Smooth muscle cell (in vitro differentiated cells): ENCODE data around the gene CREBZF. TPM values are rescaled to one million over a fixed set of nuclear protein-coding genes. Genes with fewer than 3 reads are reported as not detected.

Source experiments
- DNase-seq: peaks from one replicate; lab custom pipeline; 2025; ENCODE audit not compliant: unreplicated experiment; lab: John Stamatoyannopoulos, UW
- H2AFZ ChIP-seq: fragments of 200-600 bp; sonication (generic); 2 replicates; pipeline ENCODE4 v1.6.0; 2016; ENCODE audit warnings: antibody characterized with exemption, low read depth, mild to moderate bottlenecking
- H3F3A ChIP-seq: fragments of 200-600 bp; sonication (generic); 2 replicates; pipeline ENCODE4 v1.6.0; 2017; ENCODE audit warnings: antibody characterized with exemption, low read depth
- H3K27ac ChIP-seq: fragments of 200-600 bp; sonication (generic); 2 replicates; pipeline ENCODE4 v1.5.1; 2016; ENCODE audit warnings: low read depth, mild to moderate bottlenecking
- H3K27me3 ChIP-seq: fragments of 200-600 bp; sonication (generic); 2 replicates; pipeline ENCODE4 v1.6.1; 2016; ENCODE audit warnings: low read depth, mild to moderate bottlenecking
- H3K36me3 ChIP-seq: fragments of 200-600 bp; sonication (generic); 2 replicates; pipeline ENCODE4 v1.5.1; 2016; ENCODE audit warnings: low read depth
- H3K4me1 ChIP-seq: fragments of 200-600 bp; sonication (generic); 2 replicates; pipeline ENCODE4 v1.5.1; 2016; ENCODE audit warnings: low read depth
- H3K4me2 ChIP-seq: fragments of 200-600 bp; sonication (generic); 2 replicates; pipeline ENCODE4 v1.6.0; 2016; ENCODE audit warnings: mild to moderate bottlenecking
- H3K4me3 ChIP-seq: fragments of 200-600 bp; sonication (generic); 2 replicates; pipeline ENCODE4 v1.5.1; 2016; ENCODE audit warnings: mild to moderate bottlenecking
- H3K79me2 ChIP-seq: fragments of 200-600 bp; sonication (generic); 2 replicates; pipeline ENCODE4 v1.6.0; 2016; ENCODE audit warnings: low read depth, mild to moderate bottlenecking
- H3K9ac ChIP-seq: fragments of 200-600 bp; sonication (generic); 2 replicates; pipeline ENCODE4 v1.6.0; 2016; ENCODE audit warnings: low read depth
- H3K9me3 ChIP-seq: fragments of 200-600 bp; sonication (generic); replicated peaks from 2 replicates; pipeline ENCODE4 v1.5.1; 2016; ENCODE audit warnings: low read depth
- H4K20me1 ChIP-seq: fragments of 200-600 bp; sonication (generic); 2 replicates; pipeline ENCODE4 v1.6.0; 2016; ENCODE audit warnings: low read depth
- CTCF ChIP-seq: fragments of 200-600 bp; sonication (generic); IDR thresholded peaks from 2 replicates; pipeline ENCODE4 v1.5.1; 2017; ENCODE audit warnings: borderline replicate concordance, mild to moderate bottlenecking, antibody characterized with exemption; ENCODE audit not compliant: insufficient read depth, poor library complexity, severe bottlenecking
- WGBS: methylation state at CpG from one replicate; pipeline ENCODE4 v1.1.7; 2016; ENCODE audit warnings: low lambda C conversion rate; 5-methylcytosine and 5-hydroxymethylcytosine counted together
- polyA plus RNA-seq: library from polyadenylated mRNA; unstranded; fragments of >200 nt; fragmentation: Nextera tagmentation; extraction: Ambion mirVana; gene quantifications from 2 replicates; pipeline ENCODE4 v1.2.1, GENCODE V29; 2016
- total RNA-seq: library from RNA; depleted of rRNA; stranded (reverse); fragments of >200 nt; gene quantifications from 2 replicates; pipeline ENCODE4 v1.2.3, GENCODE V29; 2014

The CREBZF gene
- total and polyA plus RNA-seq, 2 experiments from 2014 or later = 25.1 to 33.9 TPM

- no peak overlapping the region for H3K4me2 ChIP-seq
- no peak for TF ChIP-seq CTCF
- H3K27me3 ChIP-seq = no peaks in the 10 kb centered on the region
- H3K36me3 ChIP-seq = no peaks in the 10 kb centered on the region
- H2AFZ ChIP-seq = no peak overlapping the region
- H3K4me1 ChIP-seq = no peaks in the 10 kb centered on the region
- H3K4me3 ChIP-seq = no peak overlapping the region
- no peaks in the 10 kb centered on the region for H3F3A ChIP-seq
- H3K9me3 ChIP-seq = no peaks in the 10 kb centered on the region
- no peak overlapping the region for H3K27ac ChIP-seq
- WGBS = 30% methylated on average over 2 of the region's 2 CpGs
- no peaks in the 10 kb centered on the region for H4K20me1 ChIP-seq
- DNase-seq = no peak
- H3K9ac ChIP-seq = no peak overlapping the region
- no peaks in the 10 kb centered on the region for H3K79me2 ChIP-seq
These were observed 21.7 kb downstream of the CREBZF start for GRCh38 chr11:85643191-85643614.

GRCh38 chr11:85634747-85635146, 30.2 kb downstream of the CREBZF start:
- Histone ChIP-seq H3K79me2 (peaks cover 31% of the 10 kb centered on the region), H3K4me3 (no peak overlapping the region), H3K27me3 (no peaks in the 10 kb centered on the region), H3K9me3 (no peaks in the 10 kb centered on the region), H4K20me1 (no peaks in the 10 kb centered on the region), H3K9ac (no peak overlapping the region), H3F3A (no peaks in the 10 kb centered on the region), H3K4me2 (no peak overlapping the region), H3K4me1 (peaks cover 2% of the 10 kb centered on the region), H2AFZ (no peak overlapping the region), H3K36me3 (no peaks in the 10 kb centered on the region), H3K27ac (no peak overlapping the region)
- no peak for DNase-seq
- TF ChIP-seq CTCF = no peak
- 94% methylated on average over 3 of the region's 3 CpGs for WGBS

- Histone ChIP-seq H3K4me1 (peaks cover 22% of the 10 kb centered on the region), H3K36me3 (no peaks in the 10 kb centered on the region), H3K4me2 (peak overlapping the region; percentile 98), H4K20me1 (no peaks in the 10 kb centered on the region), H3K9ac (peak overlapping the region; percentile 51), H3K27me3 (no peaks in the 10 kb centered on the region), H3K27ac (peak overlapping the region; percentile 64), H3K9me3 (no peaks in the 10 kb centered on the region), H3F3A (no peaks in the 10 kb centered on the region), H3K79me2 (peaks cover 40% of the 10 kb centered on the region), H3K4me3 (peak overlapping the region; percentile 63), H2AFZ (peak overlapping the region; percentile 61)
- no peak for TF ChIP-seq CTCF
- WGBS = 2% methylated on average over 13 of the region's 13 CpGs
- no peak for DNase-seq
These were observed 36.1 kb downstream of the CREBZF start for GRCh38 chr11:85628771-85629341.
